Hippocampal formation (tissue), 2 donors: ENCODE measurements around the gene KIR2DL1.
"Not testable (repeated sequence)": the region's sequence is repeated elsewhere in the genome, so short reads cannot be mapped to it uniquely, and the experiment has no call there.

Source experiments
- DNase-seq, 2 donors: peaks; one replicate each; lab custom pipeline; 2025; lab: John Stamatoyannopoulos, UW

Gene KIR2DL1

DNA sequence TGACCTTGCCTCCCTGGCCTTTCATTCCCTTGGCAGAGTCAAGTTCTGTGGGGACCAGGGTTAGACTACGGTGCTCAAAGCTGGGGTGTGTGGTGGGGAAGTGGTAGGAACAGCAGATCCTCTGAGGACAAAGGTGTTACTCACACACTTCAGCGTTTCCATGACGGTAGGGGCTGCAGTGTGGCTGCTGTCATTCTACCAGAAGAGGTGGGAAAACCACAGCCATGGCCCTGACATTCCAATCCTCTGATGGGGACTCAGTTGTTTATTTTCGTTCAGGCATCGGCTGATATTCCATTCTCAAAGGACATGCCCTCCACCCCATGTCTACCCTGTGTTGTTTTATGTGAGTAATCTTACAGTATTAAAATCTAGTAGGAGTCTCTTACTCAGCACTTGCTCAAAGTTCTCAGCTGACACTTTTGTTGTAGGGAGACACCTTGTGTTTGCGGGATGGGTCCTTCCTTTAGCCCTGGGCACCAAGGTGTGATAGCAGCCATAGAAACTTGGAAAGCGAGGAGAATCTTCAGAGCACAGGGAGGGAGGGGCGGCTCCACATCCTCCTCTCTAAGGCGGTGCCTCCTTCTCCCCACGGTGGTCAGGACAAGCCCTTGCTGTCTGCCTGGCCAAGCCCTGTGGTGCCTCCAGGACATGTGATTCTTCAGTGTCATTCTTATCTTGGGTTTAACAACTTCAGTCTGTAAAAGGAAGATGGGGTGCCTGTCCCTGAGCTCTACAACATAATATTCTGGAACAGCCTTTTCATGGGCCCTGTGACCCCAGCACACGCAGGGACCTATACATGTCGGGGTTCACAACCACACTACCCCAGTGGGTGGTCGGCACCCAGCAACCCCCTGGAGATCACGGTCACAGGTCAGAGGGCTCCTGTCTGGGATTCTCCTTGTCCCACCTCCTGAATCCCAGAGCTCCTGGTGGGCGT lies 1.7 kb downstream of the KIR2DL1 start:
- not testable (repeated sequence) for DNase-seq

DNA sequence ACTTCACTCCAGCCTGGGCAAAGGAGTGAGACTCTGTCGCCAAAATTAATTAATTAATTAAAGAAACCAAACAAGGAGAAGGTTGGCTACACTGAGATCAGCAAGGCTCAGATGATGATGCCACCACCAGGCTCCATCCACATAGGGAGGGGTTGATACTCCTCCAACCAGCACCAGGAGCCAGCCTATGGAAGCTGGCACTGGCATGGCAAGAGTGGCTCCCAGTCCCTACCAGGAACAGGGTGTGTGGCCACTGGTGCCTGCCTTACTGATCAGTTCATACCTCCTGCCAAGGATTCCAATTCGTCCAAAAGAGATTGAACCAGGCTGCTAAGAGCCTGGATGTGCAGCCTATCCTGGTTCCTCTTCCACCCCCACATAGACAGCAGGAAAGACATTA lies 3.1 kb downstream of the KIR2DL1 start:
- not testable (repeated sequence) for DNase-seq

DNA sequence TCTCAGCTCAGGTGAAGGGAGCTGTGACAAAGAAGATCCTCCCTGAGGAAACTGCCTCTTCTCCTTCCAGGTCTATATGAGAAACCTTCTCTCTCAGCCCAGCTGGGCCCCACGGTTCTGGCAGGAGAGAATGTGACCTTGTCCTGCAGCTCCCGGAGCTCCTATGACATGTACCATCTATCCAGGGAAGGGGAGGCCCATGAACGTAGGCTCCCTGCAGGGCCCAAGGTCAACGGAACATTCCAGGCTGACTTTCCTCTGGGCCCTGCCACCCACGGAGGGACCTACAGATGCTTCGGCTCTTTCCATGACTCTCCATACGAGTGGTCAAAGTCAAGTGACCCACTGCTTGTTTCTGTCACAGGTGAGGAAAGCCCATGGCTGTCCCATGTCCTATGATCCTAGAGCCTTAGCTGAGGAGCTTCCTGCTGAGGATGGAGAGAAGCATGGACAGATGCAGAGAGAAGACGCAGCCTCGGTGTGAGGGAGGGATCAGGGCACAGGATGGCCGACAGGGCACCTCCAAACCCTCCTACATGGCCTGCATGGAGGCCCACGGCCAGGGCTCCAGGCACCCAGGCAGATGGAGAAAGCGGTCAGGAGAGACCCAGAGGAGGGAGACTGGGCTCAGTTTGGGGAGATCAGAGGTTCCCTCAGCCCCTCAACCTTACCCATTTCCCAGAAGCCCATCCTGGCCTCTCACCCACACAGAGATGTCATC lies 5.7 kb downstream of the KIR2DL1 start:
- DNase-seq, result not testable (repeated sequence)

GRCh38 chr19:54775830-54776229 lies 6.2 kb downstream of the KIR2DL1 start:
- not testable (repeated sequence) for DNase-seq

GRCh38 chr19:54777851-54778250 lies 8.3 kb downstream of the KIR2DL1 start:
- DNase-seq, result not testable (repeated sequence)

DNA sequence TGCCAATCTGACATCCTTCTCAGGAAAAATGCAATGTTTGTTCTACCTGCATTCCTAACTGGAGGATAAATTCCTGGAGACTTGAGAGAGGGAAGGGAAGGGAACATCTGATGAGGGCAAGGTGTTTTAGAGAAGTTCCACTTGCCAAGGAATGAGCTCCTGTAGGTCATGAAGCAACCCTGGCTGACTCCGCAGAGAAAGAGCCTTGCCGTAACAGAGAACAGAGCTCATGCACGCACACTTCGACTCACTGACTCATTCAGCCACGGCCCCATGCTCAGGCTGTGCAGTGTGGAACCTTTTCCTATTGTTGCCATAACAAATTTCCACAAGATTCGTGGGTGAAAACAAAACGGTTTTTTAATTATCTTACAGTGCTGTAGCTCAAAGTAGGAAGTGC lies 9.3 kb downstream of the KIR2DL1 start:
- not testable (repeated sequence) for DNase-seq

- DNase-seq, result not testable (repeated sequence)
These were observed 13.3 kb downstream of the KIR2DL1 start for GRCh38 chr19:54782916-54783315.

DNA sequence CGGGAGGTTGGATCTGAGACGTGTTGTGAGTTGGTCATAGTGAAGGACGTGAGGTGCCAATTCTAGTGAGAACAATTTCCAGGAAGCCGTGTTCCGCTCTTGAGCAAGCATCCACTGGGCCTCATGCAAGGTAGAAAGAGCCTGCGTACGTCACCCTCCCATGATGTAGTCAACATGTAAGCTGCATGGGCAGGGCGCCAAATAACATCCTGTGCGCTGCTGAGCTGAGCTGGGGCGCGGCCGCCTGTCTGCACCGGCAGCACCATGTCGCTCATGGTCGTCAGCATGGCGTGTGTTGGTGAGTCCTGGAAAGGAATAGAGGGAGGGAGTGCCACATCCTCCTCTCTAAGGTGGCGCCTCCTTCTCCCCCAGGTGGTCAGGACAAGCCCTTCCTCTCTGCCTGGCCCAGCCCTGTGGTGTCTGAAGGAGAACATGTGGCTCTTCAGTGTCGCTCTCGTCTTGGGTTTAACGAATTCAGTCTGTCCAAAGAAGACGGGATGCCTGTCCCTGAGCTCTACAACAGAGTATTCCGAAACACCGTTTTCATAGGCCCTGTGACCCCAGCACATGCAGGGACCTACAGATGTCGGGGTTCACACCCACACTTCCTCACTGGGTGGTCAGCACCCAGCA lies 16.6 kb downstream of the KIR2DL1 start:
- not testable (repeated sequence) for DNase-seq

- not testable (repeated sequence) for DNase-seq
These were observed 18.6 kb downstream of the KIR2DL1 start for GRCh38 chr19:54788154-54788553.

DNA sequence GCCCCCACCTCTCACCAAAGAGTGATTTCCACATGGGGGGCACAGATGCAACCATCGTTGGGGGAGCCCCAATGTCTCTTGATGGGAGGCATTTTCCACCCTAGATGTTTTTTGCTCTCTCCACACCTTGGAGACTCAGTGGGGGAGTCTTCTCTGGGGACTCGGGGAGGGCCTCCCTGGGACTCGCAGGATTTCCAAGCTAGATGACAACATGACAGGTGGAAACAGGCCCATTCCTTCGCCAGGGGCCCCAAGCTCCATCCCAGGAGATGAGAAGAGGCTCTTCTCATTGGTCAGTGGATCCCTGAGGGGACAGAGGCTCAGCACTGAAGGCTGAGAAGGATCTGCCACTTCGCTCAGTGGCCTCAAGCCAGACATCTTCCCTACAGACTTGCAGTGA lies 21.1 kb downstream of the KIR2DL1 start:
- DNase-seq, result no peak

- no peak for DNase-seq
These were observed 21.9 kb downstream of the KIR2DL1 start for GRCh38 chr19:54791476-54791875.

DNA sequence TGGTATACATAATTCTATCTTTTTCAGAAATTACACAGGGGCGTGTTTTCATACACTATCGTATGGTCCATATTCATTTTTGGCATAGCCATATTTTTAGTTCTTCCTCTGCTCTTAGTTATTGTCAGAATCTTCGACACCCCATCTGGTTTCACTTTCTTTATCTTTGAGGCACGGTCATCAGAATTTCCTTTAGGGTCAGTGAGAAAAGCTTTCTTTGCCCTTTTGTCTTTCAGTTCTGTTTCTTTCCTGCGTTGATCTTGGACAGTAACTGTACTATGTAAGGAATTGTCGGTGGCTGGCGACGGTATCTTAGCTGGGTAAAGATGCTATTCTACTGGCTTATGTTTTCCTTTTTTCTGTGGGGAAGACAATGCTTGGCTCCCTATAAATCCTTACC lies 23.2 kb downstream of the KIR2DL1 start:
- DNase-seq, result no peak

DNA sequence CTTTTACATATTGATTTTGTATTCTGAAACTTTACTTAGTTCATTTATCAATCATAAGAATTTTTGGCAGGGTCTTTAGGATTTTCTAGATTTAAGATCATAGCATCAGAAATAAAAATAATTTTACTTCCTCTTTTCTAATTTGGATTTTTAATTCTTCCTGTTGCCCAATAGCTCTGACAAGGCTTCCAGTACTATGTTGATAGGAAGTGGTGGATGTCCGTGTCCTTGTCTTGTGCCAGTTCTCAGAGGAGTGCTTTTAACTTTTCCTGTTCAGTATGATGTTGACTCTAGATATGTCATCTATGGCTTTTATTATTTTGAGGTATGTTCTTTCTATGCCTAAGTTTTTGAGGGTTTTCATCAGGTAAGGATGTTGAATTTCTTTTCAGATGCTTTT lies 26.2 kb downstream of the KIR2DL1 start:
- no peak for DNase-seq

- no peak for DNase-seq
These were observed 33.8 kb downstream of the KIR2DL1 start, which contains the start of gene KIR2DL4 for GRCh38 chr19:54803410-54803809. TSS of gene KIR2DL4 (plus strand) at chr19:54803610. CDS start at chr19:54803652, 42 bp downstream.

GRCh38 chr19:54804101-54804500 lies 34.5 kb downstream of the KIR2DL1 start:
- no peak for DNase-seq

GRCh38 chr19:54804571-54804970 lies 35.0 kb downstream of the KIR2DL1 start:
- DNase-seq, result no peak

- no peak for DNase-seq
These were observed 36.3 kb downstream of the KIR2DL1 start for GRCh38 chr19:54805665-54806515.

GRCh38 chr19:54806516-54806838 lies 36.9 kb downstream of the KIR2DL1 start:
- DNase-seq, result no peak

- DNase-seq, result not testable (repeated sequence)
These were observed 45.0 kb downstream of the KIR2DL1 start for GRCh38 chr19:54814571-54814970.

DNA sequence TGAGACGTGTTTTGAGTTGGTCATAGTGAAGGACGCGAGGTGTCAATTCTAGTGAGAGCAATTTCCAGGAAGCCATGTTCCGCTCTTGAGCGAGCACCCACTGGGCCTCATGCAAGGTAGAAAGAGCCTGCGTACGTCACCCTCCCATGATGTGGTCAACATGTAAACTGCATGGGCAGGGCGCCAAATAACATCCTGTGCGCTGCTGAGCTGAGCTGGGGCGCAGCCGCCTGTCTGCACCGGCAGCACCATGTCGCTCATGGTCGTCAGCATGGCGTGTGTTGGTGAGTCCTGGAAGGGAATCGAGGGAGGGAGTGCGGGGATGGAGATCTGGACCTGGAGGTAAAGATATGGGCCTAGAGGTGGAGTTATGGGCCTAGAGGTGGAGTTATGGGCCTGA lies 46.7 kb downstream of the KIR2DL1 start, which contains the start of gene KIR3DL1:
TSS of gene KIR3DL1 (plus strand) at position 218 of the 400 bp plus-strand sequence.
- DNase-seq, result not testable (repeated sequence)
